H1 (cell line): ENCODE data around the gene RELL1. TPM values are rescaled to one million over a fixed set of nuclear protein-coding genes. Genes with fewer than 3 reads are reported as not detected.

Source experiments
- CEBPB ChIP-seq: IDR thresholded peaks from 2 replicates; pipeline ENCODE4 v1.6.1; 2012; ENCODE audit warnings: low read depth, low read length
- MAFK ChIP-seq: IDR thresholded peaks from 2 replicates; pipeline ENCODE4 v1.6.1; 2012; ENCODE audit warnings: low read depth, mild to moderate bottlenecking, improper control_type of control experiment, low read length
- polyA plus RNA-seq, 7 experiments: library from polyadenylated mRNA; depleted of rRNA in 3 of 7; stranded (reverse) in 5 of 7; unstranded in 2 of 7; fragments of >200 nt in 5 of 7; fragments of 200-250 nt in 2 of 7; gene quantifications; 1 replicate in 5 of 7; 2 replicates in 1 of 7; 4 replicates in 1 of 7; pipeline versions ENCODE4 v1.2.1 to v1.2.3, GENCODE V29; 2011 to 2013; ENCODE audit warnings: missing spikeins in 2 of 7, mixed read lengths in 2 of 7
- total RNA-seq: library from RNA; stranded (reverse); fragmentation: NEBNext Ultra II Directional; extraction: Animal tissue kit (Norgen Biotek cat#: 25700); gene quantifications from 2 replicates; pipeline ENCODE4 v1.2.1, GENCODE V29; 2021

The RELL1 gene
- total and polyA plus RNA-seq, 2 of the 8 experiments (the other 6 are each of a cell fraction or from before 2014, with no cell fraction given) = 2.1 to 14.1 TPM

DNA sequence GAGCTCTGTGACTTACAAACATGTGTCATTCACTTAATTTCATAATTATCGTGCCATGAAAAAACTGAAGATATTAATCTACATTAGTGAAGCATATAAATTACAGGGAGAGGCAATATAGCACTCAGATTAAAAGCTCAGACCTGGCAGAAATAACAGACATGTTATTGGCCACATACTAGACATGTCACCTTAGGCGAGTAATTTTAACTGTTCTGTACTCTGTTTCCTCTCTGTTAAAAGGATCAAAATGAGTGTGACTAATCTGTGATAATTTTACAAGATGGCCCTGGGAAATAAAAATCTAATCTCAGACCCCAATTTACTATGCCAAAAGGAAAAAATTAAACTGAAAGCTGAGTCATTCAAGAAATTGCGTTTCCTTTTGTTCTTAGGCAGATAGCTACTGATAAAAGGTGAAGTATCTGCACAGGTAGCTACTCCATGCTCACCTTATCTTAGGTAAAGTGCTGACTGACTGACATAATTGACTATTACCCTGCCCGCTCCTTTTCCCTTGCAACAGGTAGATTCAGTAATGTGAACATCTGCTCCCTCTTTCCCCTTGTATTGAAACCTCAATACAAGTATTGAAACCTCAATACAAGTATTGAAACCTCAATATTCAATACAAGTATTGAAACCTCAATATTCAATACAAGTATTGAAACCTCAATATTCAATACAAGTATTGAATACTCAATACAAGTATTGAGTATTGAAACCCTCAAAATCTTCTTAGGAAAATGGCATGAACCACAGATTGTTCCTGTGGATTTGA is 33.2 kb downstream of the RELL1 start (continued):
- TF ChIP-seq CEBPB = no peak
- no peak for TF ChIP-seq MAFK
